Upper lobe of right lung (tissue), 1 donor: ENCODE data around the gene COMMD9. TPM values are rescaled to one million over a fixed set of nuclear protein-coding genes. Genes with fewer than 3 reads are reported as not detected.
A peak's percentile ranks its signal among the peaks of the same experiment; 100 is the strongest.

Source experiments
- ATAC-seq: fragments of 200-7000 bp; cut with Tn5 transposase; one replicate; pipeline ENCODE4 v1.9.1; 2020; ENCODE audit warnings: mild to moderate bottlenecking, moderate library complexity
- DNase-seq: peaks from one replicate; pipeline ENCODE4 v3.0.0-alpha.2; 2020
- H3K27ac ChIP-seq: fragments of 200-600 bp; one replicate; pipeline ENCODE4 v1.8.0; 2022
- H3K27me3 ChIP-seq: fragments of 200-600 bp; one replicate; pipeline ENCODE4 v1.8.0; 2022; ENCODE audit warnings: mild to moderate bottlenecking
- H3K36me3 ChIP-seq: fragments of 200-600 bp; one replicate; pipeline ENCODE4 v1.8.0; 2022
- H3K4me1 ChIP-seq: fragments of 200-600 bp; one replicate; pipeline ENCODE4 v1.8.0; 2022
- H3K4me3 ChIP-seq: fragments of 200-600 bp; one replicate; pipeline ENCODE4 v1.8.0; 2022; ENCODE audit warnings: mild to moderate bottlenecking
- H3K9me3 ChIP-seq: fragments of 200-600 bp; one replicate; pipeline ENCODE4 v1.8.0; 2022
- CTCF ChIP-seq: fragments of 200-600 bp; IDR thresholded peaks from one replicate; pipeline ENCODE4 v1.8.0; 2022; ENCODE audit warnings: antibody characterized with exemption
- intact Hi-C: fragments of 100-400 bp; cut with DNase I; formaldehyde crosslinking; loops from one replicate; pipeline ENCODE4 v1.11.0; 2022
- long read RNA-seq: library from polyadenylated mRNA; unstranded; transcript quantifications from one replicate; pipeline ENCODE4 v2.0.0, GENCODE V29; 2021
- total RNA-seq: library from RNA; stranded (reverse); fragmentation: NEBNext Ultra II Directional; extraction: Animal tissue kit (Norgen Biotek cat#: 25700); gene quantifications from one replicate; pipeline ENCODE4 v1.2.1, GENCODE V29; 2021
- donor health status: DM: no; HTN: yes; CAD: no; lungs with severe emphysema.

Gene COMMD9
- 74.5 TPM for total RNA-seq
- long read RNA-seq, transcript COMMD9-201 (6 exons, 2,954 nt): major isoform, 58 of 61 reads
- long read RNA-seq, partial matches to known transcripts: 0 of 61 reads
- long read RNA-seq, other reads (novel, unspliced or antisense): 3 of 61 reads

GRCh38 chr11:36289226-36289852 lies at the start of gene COMMD9:
COMMD9 (minus strand) TSS chr11:36289424; CDS start chr11:36289412, 12 bp downstream.
- Histone ChIP-seq H3K36me3 (no peaks in the 10 kb centered on the region), H3K4me3 (peak within 1 kb of the TSS; percentile 79), H3K27ac (peak within 1 kb of the TSS; percentile 69), H3K4me1 (peaks cover 14% of the 10 kb centered on the region), H3K27me3 (no peaks in the 10 kb centered on the region), H3K9me3 (no peaks in the 10 kb centered on the region)
- TF ChIP-seq CTCF: no peak
- DNase-seq (peak; percentile 97), ATAC-seq (peak; percentile 99)
- intact Hi-C loops: no loop called here

GRCh38 chr11:36333897-36334296 lies 44.7 kb upstream of the COMMD9 start:
- ATAC-seq: peak; percentile 36
- TF ChIP-seq CTCF: no peak
- intact Hi-C loops: no loop called here
- Histone ChIP-seq H3K9me3 (no peaks in the 10 kb centered on the region), H3K36me3 (no peaks in the 10 kb centered on the region), H3K27me3 (no peaks in the 10 kb centered on the region), H3K4me1 (no peaks in the 10 kb centered on the region), H3K4me3 (no peak overlapping the region), H3K27ac (no peak overlapping the region)
- DNase-seq: no peak

- no peak for TF ChIP-seq CTCF
- DNase-seq (no peak), ATAC-seq (no peak)
- intact Hi-C loops: no loop called here
- Histone ChIP-seq H3K27me3 (no peaks in the 10 kb centered on the region), H3K9me3 (no peaks in the 10 kb centered on the region), H3K4me3 (no peak overlapping the region), H3K36me3 (no peaks in the 10 kb centered on the region), H3K27ac (no peak overlapping the region), H3K4me1 (no peaks in the 10 kb centered on the region)
Observed at GRCh38 chr11:36333468-36333867, 44.2 kb upstream of the COMMD9 start.

GRCh38 chr11:36330411-36330810 lies 41.2 kb upstream of the COMMD9 start:
- no peak overlapping the region for H3K27ac ChIP-seq
- intact Hi-C loops: no loop called here
- DNase-seq (no peak), ATAC-seq (no peak)
- no peaks in the 10 kb centered on the region for H3K4me1 ChIP-seq
- no peaks in the 10 kb centered on the region for H3K36me3 ChIP-seq
- no peaks in the 10 kb centered on the region for H3K9me3 ChIP-seq
- H3K27me3 ChIP-seq: no peaks in the 10 kb centered on the region
- no peak for TF ChIP-seq CTCF
- no peak overlapping the region for H3K4me3 ChIP-seq

GRCh38 chr11:36328966-36329673 lies 39.9 kb upstream of the COMMD9 start:
- H3K27me3 ChIP-seq: no peaks in the 10 kb centered on the region
- no peak overlapping the region for H3K4me3 ChIP-seq
- intact Hi-C loops: no loop called here
- no peak for ATAC-seq
- no peaks in the 10 kb centered on the region for H3K9me3 ChIP-seq
- no peak for DNase-seq
- H3K27ac ChIP-seq: no peak overlapping the region
- H3K36me3 ChIP-seq: no peaks in the 10 kb centered on the region
- no peak for TF ChIP-seq CTCF
- no peaks in the 10 kb centered on the region for H3K4me1 ChIP-seq
